HT1080 (cell line): Measurements from ENCODE around the gene APOBR. TPM values are rescaled to one million over a fixed set of nuclear protein-coding genes. Genes with fewer than 3 reads are reported as not detected.

ENCODE experiments used
- total RNA-seq: library from RNA; depleted of rRNA; stranded (reverse); fragments of >200 nt; shearing (Covaris generic); gene quantifications from 2 replicates; pipeline ENCODE4 v1.2.3, GENCODE V29; 2014; rRNA removed

APOBR gene
- total RNA-seq, 1 experiment from 2014 or later = 0.03 TPM

Other genes with a start within 250 kb of the APOBR start
- gene SBK1, start 202.1 kb upstream of the APOBR start, total RNA-seq = 0.02 and 0.10 TPM in 2 replicates
- gene NPIPB6, start 131.1 kb upstream of the APOBR start, total RNA-seq = 0.27 TPM in 1 of 2 replicates, not detected in the other
- 198 and 268 TPM in 2 replicates for gene EIF3CL, start 90.8 kb upstream of the APOBR start, total RNA-seq
- not detected in 2 replicates for gene NPIPB7, start 22.3 kb upstream of the APOBR start, total RNA-seq
- 27.6 and 29.3 TPM in 2 replicates for gene CLN3, start 2.6 kb upstream of the APOBR start, total RNA-seq
- gene IL27, start 12.2 kb downstream of the APOBR start, total RNA-seq = not detected in 2 replicates
- 2.7 and 8.2 TPM in 2 replicates for gene NUPR1, start 44.3 kb downstream of the APOBR start, total RNA-seq
- gene SGF29, start 59.3 kb downstream of the APOBR start, total RNA-seq = 25.4 and 26.0 TPM in 2 replicates
- gene SULT1A2, start 102.4 kb downstream of the APOBR start, total RNA-seq = 1.0 TPM in 1 of 2 replicates, not detected in the other
- 1.1 and 1.7 TPM in 2 replicates for gene SULT1A1, start 115.4 kb downstream of the APOBR start, total RNA-seq
- 0.23 TPM in 1 of 2 replicates, not detected in the other for gene NPIPB8, start 143.4 kb downstream of the APOBR start, total RNA-seq
- gene EIF3C, start 216.8 kb downstream of the APOBR start, total RNA-seq = 456 and 760 TPM in 2 replicates